Stimulated activated CD4-positive, alpha-beta T cell treated with anti-CD3 and anti-CD28 coated beads, TNF-alpha, amount 100 ng/mL, for 24 hours (primary cell): ENCODE measurements around the gene VMP1.

Source experiments
- DNase-seq, 3 experiments: peaks; one replicate each; pipeline ENCODE4 v3.0.0-alpha.2; 2020; ENCODE audit warnings: low read depth in 3 of 3

VMP1 gene

GRCh38 chr17:59707971-59708430 is 547 bp downstream of the VMP1 start:
- DNase-seq = no peak

GRCh38 chr17:59711936-59712335 is 4.5 kb downstream of the VMP1 start:
- no peak for DNase-seq

- DNase-seq = no peak
Measured at GRCh38 chr17:59712862-59713261, 5.4 kb downstream of the VMP1 start.

GRCh38 chr17:59714255-59714654 is 6.8 kb downstream of the VMP1 start:
- no peak for DNase-seq

- DNase-seq = no peak
Measured at GRCh38 chr17:59716427-59716826, 9.0 kb downstream of the VMP1 start.

GRCh38 chr17:59719526-59719925 is 12.1 kb downstream of the VMP1 start:
- no peak for DNase-seq

GRCh38 chr17:59722623-59723022 is 15.2 kb downstream of the VMP1 start:
- DNase-seq = no peak

- DNase-seq = no peak
Measured at GRCh38 chr17:59723041-59723440, 15.6 kb downstream of the VMP1 start.

- no peak for DNase-seq
Measured at GRCh38 chr17:59723607-59724006, 16.2 kb downstream of the VMP1 start.

- DNase-seq = no peak
Measured at GRCh38 chr17:59725691-59726090, 18.2 kb downstream of the VMP1 start.

- no peak for DNase-seq
Measured at GRCh38 chr17:59727817-59728533, 20.5 kb downstream of the VMP1 start.

GRCh38 chr17:59730268-59730834 is 22.9 kb downstream of the VMP1 start:
- no peak for DNase-seq

GRCh38 chr17:59733697-59734096 is 26.2 kb downstream of the VMP1 start:
- no peak for DNase-seq

GRCh38 chr17:59734226-59734625 is 26.8 kb downstream of the VMP1 start:
- DNase-seq = no peak

- no peak for DNase-seq
Measured at GRCh38 chr17:59737324-59737723, 29.9 kb downstream of the VMP1 start.

GRCh38 chr17:59743842-59744241 is 36.4 kb downstream of the VMP1 start:
- no peak for DNase-seq

- no peak for DNase-seq
Measured at GRCh38 chr17:59745040-59745439, 37.6 kb downstream of the VMP1 start.

- no peak for DNase-seq
Measured at GRCh38 chr17:59746849-59747445, 39.5 kb downstream of the VMP1 start.

- no peak for DNase-seq
Measured at GRCh38 chr17:59748591-59748990, 41.1 kb downstream of the VMP1 start.

- no peak for DNase-seq
Measured at GRCh38 chr17:59751955-59752413, 44.5 kb downstream of the VMP1 start.

- no peak for DNase-seq
Measured at GRCh38 chr17:59752446-59752845, 45.0 kb downstream of the VMP1 start.

- no peak for DNase-seq
Measured at GRCh38 chr17:59752922-59753321, 45.5 kb downstream of the VMP1 start.
